Activated CD4-positive, alpha-beta memory T cell treated with anti-CD3 and anti-CD28 coated beads, Interleukin-2, amount 10 ng/mL, durations not matched to agents 7 days and 5 days (primary cell): ENCODE data around the gene MYPOP. TPM values are rescaled to one million over a fixed set of nuclear protein-coding genes. Genes with fewer than 3 reads are reported as not detected.
A peak's percentile ranks its signal among the peaks of the same experiment; 100 is the strongest.

Source experiments
- CTCF ChIA-PET: fragments of 350-600 bp; sonication (Branson Sonifier 250); formaldehyde crosslinking; loops from one replicate; lab custom pipeline; 2021; ENCODE audit warnings: antibody characterized with exemption, inconsistent platforms; lab: Charles Lee
- POLR2A ChIA-PET: fragments of 350-600 bp; sonication (Branson Sonifier 250); formaldehyde crosslinking; loops from one replicate; lab custom pipeline; 2021; ENCODE audit warnings: antibody characterized with exemption; lab: Charles Lee
- DNase-seq: peaks from one replicate; pipeline ENCODE4 v3.0.0-alpha.2; 2020
- H3K27ac Mint-ChIP-seq: one replicate; pipeline ENCODE4 v1.8.0; 2021; ENCODE audit warnings: mild to moderate bottlenecking, mixed read lengths
- H3K27me3 Mint-ChIP-seq: one replicate; pipeline ENCODE4 v1.8.0; 2021; ENCODE audit warnings: mixed read lengths
- H3K36me3 Mint-ChIP-seq: one replicate; pipeline ENCODE4 v1.8.0; 2021; ENCODE audit warnings: low read depth, mixed read lengths
- H3K4me1 Mint-ChIP-seq: one replicate; pipeline ENCODE4 v1.8.0; 2021; ENCODE audit warnings: mixed read lengths
- H3K4me3 Mint-ChIP-seq: one replicate; pipeline ENCODE4 v1.8.0; 2021; ENCODE audit warnings: mild to moderate bottlenecking, mixed read lengths
- H3K9me3 Mint-ChIP-seq: one replicate; pipeline ENCODE4 v1.8.0; 2021; ENCODE audit warnings: mixed read lengths
- total RNA-seq, 2 experiments: library from RNA; stranded (reverse); gene quantifications; one replicate each; pipeline ENCODE4 v1.2.3, GENCODE V29; 2021

MYPOP gene
- total RNA-seq, 2 experiments from 2014 or later, result 12.5 to 12.9 TPM

GRCh38 chr19:45924891-45925447 lies 22.6 kb upstream of the MYPOP start:
- ChIA-PET CTCF (interaction anchor here (0.7 kb wide), 1 partner anchor 15 kb away, joined by 6 read pairs; no protein-coding TSS in a partner anchor), POLR2A (no interaction called here)
- H3K27me3 Mint-ChIP-seq, result peaks cover 14% of the 10 kb centered on the region
- H3K4me3 Mint-ChIP-seq, result no peak overlapping the region
- no peaks in the 10 kb centered on the region for H3K9me3 Mint-ChIP-seq
- H3K27ac Mint-ChIP-seq, result no peak overlapping the region
- H3K4me1 Mint-ChIP-seq, result peaks cover 33% of the 10 kb centered on the region
- DNase-seq, result no peak
- peaks cover 4% of the 10 kb centered on the region for H3K36me3 Mint-ChIP-seq

- CTCF ChIA-PET, result no interaction called here
- DNase-seq, result no peak
- no peak overlapping the region for H3K27ac Mint-ChIP-seq
These were observed 19.9 kb upstream of the MYPOP start for GRCh38 chr19:45922281-45922680.

GRCh38 chr19:45920458-45920857 lies 18.0 kb upstream of the MYPOP start:
- ChIA-PET POLR2A (interaction anchor here (0.6 to 4.1 kb wide), 2 partner anchors 18 to 66 kb away, joined by 3 to 34 read pairs; partner anchors contain the start of gene MYPOP), CTCF (interaction anchor here (2.1 kb wide), 1 partner anchor 18 kb away, joined by 7 read pairs; the partner anchor contains the start of gene MYPOP)
- Mint-ChIP-seq H3K4me1 (peaks cover 52% of the 10 kb centered on the region), H3K27me3 (peaks cover 7% of the 10 kb centered on the region), H3K4me3 (peak overlapping the region; percentile 41), H3K27ac (peak overlapping the region; percentile 65), H3K9me3 (no peaks in the 10 kb centered on the region), H3K36me3 (peaks cover 4% of the 10 kb centered on the region)
- DNase-seq, result peak; percentile 31

More at GRCh38 chr19:45922281-45922680, 19.9 kb upstream of the MYPOP start:
- no peak overlapping the region for H3K4me3 Mint-ChIP-seq
- no peaks in the 10 kb centered on the region for H3K9me3 Mint-ChIP-seq
- POLR2A ChIA-PET, result no interaction called here
- H3K27me3 Mint-ChIP-seq, result peaks cover 7% of the 10 kb centered on the region
- peaks cover 45% of the 10 kb centered on the region for H3K4me1 Mint-ChIP-seq
- peaks cover 4% of the 10 kb centered on the region for H3K36me3 Mint-ChIP-seq

- H3K36me3 Mint-ChIP-seq, result peaks cover 4% of the 10 kb centered on the region
- H3K27ac Mint-ChIP-seq, result peak overlapping the region; percentile 35
- H3K27me3 Mint-ChIP-seq, result peaks cover 4% of the 10 kb centered on the region
- POLR2A ChIA-PET, result interaction anchor here (0.6 to 4.1 kb wide), 3 partner anchors 18 to 61 kb away, joined by 3 to 34 read pairs (median 3); partner anchors contain the start of gene MYPOP
- no peaks in the 10 kb centered on the region for H3K9me3 Mint-ChIP-seq
- H3K4me3 Mint-ChIP-seq, result no peak overlapping the region
- CTCF ChIA-PET, result interaction anchor here (1.7 to 2.1 kb wide), 2 partner anchors 11 to 17 kb away, joined by 3 to 7 read pairs; partner anchors contain the start of gene MYPOP
- peaks cover 49% of the 10 kb centered on the region for H3K4me1 Mint-ChIP-seq
- DNase-seq, result peak; percentile 26
These were observed 17.3 kb upstream of the MYPOP start for GRCh38 chr19:45919678-45920077.

GRCh38 chr19:45918721-45919120 lies 16.3 kb upstream of the MYPOP start:
- Mint-ChIP-seq H3K9me3 (no peaks in the 10 kb centered on the region), H3K4me1 (peaks cover 49% of the 10 kb centered on the region), H3K36me3 (peaks cover 4% of the 10 kb centered on the region), H3K27me3 (peaks cover 5% of the 10 kb centered on the region), H3K4me3 (no peak overlapping the region), H3K27ac (peak overlapping the region; percentile 81)
- ChIA-PET POLR2A (interaction anchor here (0.7 to 4.1 kb wide), 3 partner anchors 9 to 870 kb away, joined by 3 to 34 read pairs (median 3); partner anchors contain the start of genes MYPOP and SLC1A5), CTCF (interaction anchor here (1.7 to 2.1 kb wide), 3 partner anchors 12 to 25 kb away, joined by 3 to 7 read pairs (median 7); partner anchors contain the start of gene MYPOP)
- DNase-seq, result peak; percentile 30

- Mint-ChIP-seq H3K27me3 (peaks cover 6% of the 10 kb centered on the region), H3K4me3 (peak overlapping the region; percentile 35), H3K4me1 (peaks cover 50% of the 10 kb centered on the region), H3K9me3 (no peaks in the 10 kb centered on the region), H3K27ac (peak overlapping the region; percentile 81), H3K36me3 (peaks cover 4% of the 10 kb centered on the region)
- CTCF ChIA-PET, result interaction anchor here (0.8 to 2.1 kb wide), 11 partner anchors 9 to 111 kb away, joined by 3 to 12 read pairs (median 4); partner anchors contain the start of genes CCDC61 and MYPOP
- POLR2A ChIA-PET, result interaction anchor here (0.7 to 4.1 kb wide), 7 partner anchors 10 to 79 kb away, joined by 3 to 34 read pairs (median 3); partner anchors contain the start of genes CCDC61, IRF2BP1 and MYPOP
- DNase-seq, result peak; percentile 36
These were observed 15.1 kb upstream of the MYPOP start for GRCh38 chr19:45917421-45918091.

- Mint-ChIP-seq H3K4me1 (peaks cover 29% of the 10 kb centered on the region), H3K9me3 (no peaks in the 10 kb centered on the region), H3K27ac (peak within 1 kb of the TSS; percentile 42), H3K4me3 (no peak within 1 kb of the TSS), H3K36me3 (no peaks in the 10 kb centered on the region), H3K27me3 (peaks cover 19% of the 10 kb centered on the region)
- POLR2A ChIA-PET, result interaction anchor here (0.6 to 2.5 kb wide), 4 partner anchors 11 to 51 kb away, joined by 3 to 12 read pairs (median 6); partner anchors contain the start of gene MYPOP
- peak; percentile 43 for DNase-seq
- CTCF ChIA-PET, result interaction anchor here (2.2 kb wide), 1 partner anchor 11 kb away, joined by 9 read pairs; the partner anchor contains the start of gene MYPOP
These were observed 11.7 kb upstream of the MYPOP start, which contains the start of gene NANOS2 for GRCh38 chr19:45913874-45914830. Gene NANOS2, minus strand, starts transcription at chr19:45914778. Its CDS starts 85 bp downstream, at chr19:45914693.

- no peak overlapping the region for H3K27ac Mint-ChIP-seq
- POLR2A ChIA-PET, result no interaction called here
- H3K27me3 Mint-ChIP-seq, result peaks cover 23% of the 10 kb centered on the region
- CTCF ChIA-PET, result no interaction called here
- no peaks in the 10 kb centered on the region for H3K9me3 Mint-ChIP-seq
- no peak for DNase-seq
- H3K4me3 Mint-ChIP-seq, result no peak overlapping the region
- H3K36me3 Mint-ChIP-seq, result no peaks in the 10 kb centered on the region
- peaks cover 10% of the 10 kb centered on the region for H3K4me1 Mint-ChIP-seq
These were observed 8.9 kb upstream of the MYPOP start for GRCh38 chr19:45911291-45911690.

- Mint-ChIP-seq H3K27ac (no peak overlapping the region), H3K36me3 (no peaks in the 10 kb centered on the region), H3K9me3 (no peaks in the 10 kb centered on the region), H3K4me1 (peaks cover 8% of the 10 kb centered on the region), H3K27me3 (peaks cover 23% of the 10 kb centered on the region), H3K4me3 (no peak overlapping the region)
- POLR2A ChIA-PET, result no interaction called here
- no peak for DNase-seq
- CTCF ChIA-PET, result interaction anchor here (2.3 kb wide), 1 partner anchor 8 kb away, joined by 7 read pairs; no protein-coding TSS in a partner anchor
These were observed 6.5 kb upstream of the MYPOP start for GRCh38 chr19:45908956-45909355.

GRCh38 chr19:45906221-45906620 lies 3.8 kb upstream of the MYPOP start:
- Mint-ChIP-seq H3K36me3 (peaks cover 3% of the 10 kb centered on the region), H3K27ac (no peak overlapping the region), H3K4me3 (no peak overlapping the region), H3K4me1 (peaks cover 18% of the 10 kb centered on the region), H3K27me3 (peaks cover 15% of the 10 kb centered on the region), H3K9me3 (no peaks in the 10 kb centered on the region)
- no peak for DNase-seq
- POLR2A ChIA-PET, result interaction anchor here (0.7 kb wide), 1 partner anchor 11 kb away, joined by 3 read pairs; no protein-coding TSS in a partner anchor
- CTCF ChIA-PET, result no interaction called here

- POLR2A ChIA-PET, result no interaction called here
- Mint-ChIP-seq H3K4me3 (no peak overlapping the region), H3K27me3 (peaks cover 7% of the 10 kb centered on the region)
These were observed 2.6 kb upstream of the MYPOP start for GRCh38 chr19:45905011-45905410.

More at GRCh38 chr19:45905011-45905410, 2.6 kb upstream of the MYPOP start:
- CTCF ChIA-PET, result no interaction called here
- Mint-ChIP-seq H3K4me1 (peaks cover 29% of the 10 kb centered on the region), H3K9me3 (no peaks in the 10 kb centered on the region), H3K36me3 (peaks cover 12% of the 10 kb centered on the region), H3K27ac (no peak overlapping the region)
- no peak for DNase-seq
